ENCODE data around the gene POLDIP2.

POLDIP2 gene

DNA sequence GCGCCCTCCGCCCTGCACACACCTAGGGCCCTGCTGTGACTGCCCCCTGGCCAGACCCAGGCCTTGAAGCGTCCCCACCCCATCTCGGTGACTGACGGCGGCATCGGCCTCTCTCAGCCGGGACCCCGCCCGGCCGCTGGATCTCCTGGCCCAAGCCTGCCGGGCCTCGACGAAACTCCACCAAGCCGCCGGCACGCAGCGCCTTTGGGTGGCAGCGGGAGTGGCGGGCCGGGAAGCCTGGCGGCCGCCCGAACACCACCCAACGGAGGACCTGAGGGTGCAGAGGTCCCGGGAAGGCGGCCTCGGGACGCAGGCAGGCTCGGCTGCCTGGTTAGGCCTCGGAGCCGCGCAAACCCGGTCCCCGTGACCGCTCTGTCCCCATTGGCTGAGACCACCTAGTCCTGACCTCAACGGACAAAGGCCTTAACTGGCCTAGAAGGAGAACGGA is 50.3 kb downstream of the POLDIP2 start:
- DNase-seq = no peak

DNA sequence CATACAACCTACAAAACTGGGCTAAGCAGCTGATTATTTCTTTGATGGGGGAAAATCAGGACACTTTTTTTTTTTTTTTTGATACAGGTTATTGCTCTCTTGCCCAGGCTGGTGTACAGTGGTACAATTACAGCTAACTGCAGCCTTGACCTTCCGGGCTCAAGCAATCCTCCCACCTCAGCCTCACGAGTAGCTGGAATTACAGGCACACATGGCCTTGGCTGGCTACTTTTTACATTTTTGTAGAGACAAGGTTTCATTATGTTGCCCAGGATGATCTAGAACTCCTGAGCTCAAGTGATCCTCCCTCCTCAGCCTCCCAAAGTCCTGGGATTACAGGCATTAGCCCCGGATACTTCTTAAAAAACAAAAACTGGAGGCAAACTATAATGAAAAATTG is 58.9 kb downstream of the POLDIP2 start:
- DNase-seq = no peak

All from NCI-H774 (cell line).